ENCODE results near the gene PAPPA2.
A peak's percentile ranks its signal among the peaks of the same experiment; 100 is the strongest.

Gene PAPPA2

DNA sequence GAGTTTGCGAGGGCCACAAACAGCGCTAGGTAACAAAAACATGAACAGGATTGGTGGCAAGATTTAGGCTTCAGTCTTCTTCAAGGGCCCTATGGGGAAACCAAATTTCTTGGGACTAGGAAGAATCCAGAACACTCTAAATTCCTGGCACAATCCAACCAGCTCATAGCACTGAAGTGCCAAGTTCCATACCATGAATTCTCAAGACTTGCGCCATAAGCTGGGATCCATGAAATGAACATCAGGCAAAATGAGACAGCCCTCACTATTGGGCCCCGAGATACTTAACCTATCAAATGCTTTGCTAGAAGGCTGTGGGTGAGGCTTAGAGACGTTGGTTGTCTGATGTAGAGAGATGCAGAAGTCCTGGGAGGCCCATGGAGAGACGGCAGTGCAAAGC, 322.1 kb downstream of the PAPPA2 start:
- Histone ChIP-seq H3K27me3 (ENCODE audit: low read depth, low read length) (peaks cover 27% of the 10 kb centered on the region; the same call in 1 of the 2 replicates), H3K27ac (ENCODE audit: low read length) (peak overlapping the region; percentile 71; the same call in 1 of the 2 replicates)

DNA sequence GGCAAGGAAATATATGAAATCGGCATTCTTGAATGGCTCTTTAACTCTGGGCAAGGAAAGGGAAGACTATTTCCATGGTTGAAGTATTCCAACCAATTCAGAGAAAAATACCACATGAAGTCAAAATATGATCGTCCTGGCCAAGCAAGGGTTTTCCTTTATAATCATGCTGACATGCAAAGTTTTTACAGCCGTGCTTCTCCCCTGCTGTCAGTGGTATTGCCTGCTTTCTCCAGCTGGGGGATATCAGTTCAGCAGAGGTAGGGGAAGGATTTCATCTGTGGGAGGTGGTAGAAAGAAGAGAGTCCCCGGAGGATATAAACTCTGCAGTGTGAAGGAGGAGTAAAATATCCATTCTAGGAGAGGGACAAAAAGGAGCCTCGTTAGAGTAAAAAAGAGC, 322.8 kb downstream of the PAPPA2 start:
- no peaks in the 10 kb centered on the region for H4K20me1 ChIP-seq (ENCODE audit: insufficient read depth, low read length)
- H3K27ac ChIP-seq (ENCODE audit: low read length): peak overlapping the region; percentile 71
- peaks cover 21% of the 10 kb centered on the region; the same call in 1 of the 2 replicates for H3K27me3 ChIP-seq (ENCODE audit: low read depth, low read length)
- TF ChIP-seq, protein P1, sequence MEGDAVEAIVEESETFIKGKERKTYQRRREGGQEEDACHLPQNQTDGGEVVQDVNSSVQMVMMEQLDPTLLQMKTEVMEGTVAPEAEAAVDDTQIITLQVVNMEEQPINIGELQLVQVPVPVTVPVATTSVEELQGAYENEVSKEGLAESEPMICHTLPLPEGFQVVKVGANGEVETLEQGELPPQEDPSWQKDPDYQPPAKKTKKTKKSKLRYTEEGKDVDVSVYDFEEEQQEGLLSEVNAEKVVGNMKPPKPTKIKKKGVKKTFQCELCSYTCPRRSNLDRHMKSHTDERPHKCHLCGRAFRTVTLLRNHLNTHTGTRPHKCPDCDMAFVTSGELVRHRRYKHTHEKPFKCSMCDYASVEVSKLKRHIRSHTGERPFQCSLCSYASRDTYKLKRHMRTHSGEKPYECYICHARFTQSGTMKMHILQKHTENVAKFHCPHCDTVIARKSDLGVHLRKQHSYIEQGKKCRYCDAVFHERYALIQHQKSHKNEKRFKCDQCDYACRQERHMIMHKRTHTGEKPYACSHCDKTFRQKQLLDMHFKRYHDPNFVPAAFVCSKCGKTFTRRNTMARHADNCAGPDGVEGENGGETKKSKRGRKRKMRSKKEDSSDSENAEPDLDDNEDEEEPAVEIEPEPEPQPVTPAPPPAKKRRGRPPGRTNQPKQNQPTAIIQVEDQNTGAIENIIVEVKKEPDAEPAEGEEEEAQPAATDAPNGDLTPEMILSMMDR (IDR thresholded peaks at IDR 0.05; ENCODE audit: low read depth, low read length): no peak
- TF ChIP-seq EZH2phosphoT487 (IDR thresholded peaks at IDR 0.05; ENCODE audit: low read depth): no peak
- H3K36me3 ChIP-seq (replicated peaks; ENCODE audit: low read depth, low read length): no peaks in the 10 kb centered on the region
- peak overlapping the region; percentile 86 for H3K4me2 ChIP-seq (ENCODE audit: low read length)
- H3K4me3 ChIP-seq (ENCODE audit: low read length): peak overlapping the region; percentile 61
- peak overlapping the region; percentile 85 for H2AFZ ChIP-seq (ENCODE audit: low read depth, low read length)
- no peaks in the 10 kb centered on the region for H3K79me2 ChIP-seq (ENCODE audit: low read length)
- H3K4me1 ChIP-seq (ENCODE audit: low read length): peaks cover 23% of the 10 kb centered on the region
- H3K9me3 ChIP-seq (ENCODE audit: insufficient read depth, low read length): no peaks in the 10 kb centered on the region; the same call in 1 of the 2 replicates
- peak overlapping the region; percentile 42 for H3K9ac ChIP-seq (ENCODE audit: low read length)

More for the DNA sequence above, 322.1 kb downstream of the PAPPA2 start:
- no peak overlapping the region for H3K9ac ChIP-seq (ENCODE audit: low read length)
- no peak overlapping the region for H3K4me3 ChIP-seq (ENCODE audit: low read length)
- no peaks in the 10 kb centered on the region; the same call in 1 of the 2 replicates for H3K9me3 ChIP-seq (ENCODE audit: insufficient read depth, low read length)
- peak overlapping the region; percentile 86; the same call in 1 of the 2 replicates for H3K4me2 ChIP-seq (ENCODE audit: low read length)
- TF ChIP-seq, protein P1 (IDR thresholded peaks at IDR 0.05; ENCODE audit: low read depth, low read length): no peak
- no peak for TF ChIP-seq EZH2phosphoT487 (IDR thresholded peaks at IDR 0.05; ENCODE audit: low read depth)
- H4K20me1 ChIP-seq (ENCODE audit: insufficient read depth, low read length): no peaks in the 10 kb centered on the region
- no peak overlapping the region for H2AFZ ChIP-seq (ENCODE audit: low read depth, low read length)
- no peaks in the 10 kb centered on the region for H3K36me3 ChIP-seq (replicated peaks; ENCODE audit: low read depth, low read length)
- peaks cover 23% of the 10 kb centered on the region for H3K4me1 ChIP-seq (ENCODE audit: low read length)
- no peaks in the 10 kb centered on the region for H3K79me2 ChIP-seq (ENCODE audit: low read length)

DNA sequence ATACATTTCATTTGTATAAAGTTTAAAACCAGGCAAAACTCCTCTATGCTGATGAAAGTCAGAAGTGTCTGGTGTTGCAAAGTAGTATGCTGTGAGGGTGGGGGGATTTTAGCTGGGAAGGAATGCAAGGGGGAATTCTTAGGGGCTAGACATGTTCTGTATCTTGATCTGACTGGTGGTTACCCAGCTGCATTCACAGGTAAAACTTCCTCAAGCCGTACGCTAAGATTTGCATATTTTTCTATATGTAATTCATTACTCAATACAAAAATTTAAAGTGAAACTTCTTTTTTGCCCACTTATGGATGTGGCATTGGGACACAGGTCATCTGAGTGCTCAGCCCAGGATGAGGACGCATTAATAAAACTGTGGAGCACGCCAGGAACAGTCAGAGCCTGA, 323.3 kb downstream of the PAPPA2 start:
- Histone ChIP-seq H3K4me3 (ENCODE audit: low read length) (peak overlapping the region; percentile 61), H3K9ac (ENCODE audit: low read length) (peak overlapping the region; percentile 42), H3K4me1 (ENCODE audit: low read length) (peaks cover 23% of the 10 kb centered on the region), H3K9me3 (ENCODE audit: insufficient read depth, low read length) (no peaks in the 10 kb centered on the region; the same call in 1 of the 2 replicates), H3K27me3 (ENCODE audit: low read depth, low read length) (peaks cover 19% of the 10 kb centered on the region; the same call in 1 of the 2 replicates), H2AFZ (ENCODE audit: low read depth, low read length) (peak overlapping the region; percentile 85), H4K20me1 (ENCODE audit: insufficient read depth, low read length) (no peaks in the 10 kb centered on the region), H3K4me2 (ENCODE audit: low read length) (peak overlapping the region; percentile 86), H3K79me2 (ENCODE audit: low read length) (no peaks in the 10 kb centered on the region), H3K27ac (ENCODE audit: low read length) (peak overlapping the region; percentile 71), H3K36me3 (replicated peaks; ENCODE audit: low read depth, low read length) (no peaks in the 10 kb centered on the region)
- TF ChIP-seq EZH2phosphoT487 (IDR thresholded peaks at IDR 0.05; ENCODE audit: low read depth): no peak
- TF ChIP-seq, protein P1 (IDR thresholded peaks at IDR 0.05; ENCODE audit: low read depth, low read length): no peak

DNA sequence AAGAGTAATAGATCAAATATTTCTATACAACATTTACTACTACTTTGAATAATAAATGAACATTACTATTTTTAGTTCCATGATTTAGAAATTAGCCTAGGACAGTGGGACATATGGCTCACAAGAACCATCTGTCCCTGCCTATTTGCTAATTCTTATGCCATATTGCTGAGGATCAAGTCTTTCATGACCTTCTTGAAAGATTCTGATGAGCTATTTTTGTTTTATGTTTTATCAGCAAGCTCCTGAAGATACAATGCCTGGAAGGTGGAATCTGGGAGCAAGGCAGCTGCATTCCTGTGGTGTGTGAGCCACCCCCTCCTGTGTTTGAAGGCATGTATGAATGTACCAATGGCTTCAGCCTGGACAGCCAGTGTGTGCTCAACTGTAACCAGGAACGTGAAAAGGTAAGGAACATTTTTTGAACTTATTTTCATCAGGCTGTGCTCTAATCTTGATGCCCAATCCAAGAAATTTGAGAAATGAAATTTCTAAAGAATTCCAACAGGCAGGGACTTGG, 326.7 kb downstream of the PAPPA2 start:
- Histone ChIP-seq H3K79me2 (ENCODE audit: low read length) (no peaks in the 10 kb centered on the region), H3K4me2 (ENCODE audit: low read length) (no peak overlapping the region), H3K4me3 (ENCODE audit: low read length) (no peak overlapping the region), H4K20me1 (ENCODE audit: insufficient read depth, low read length) (no peaks in the 10 kb centered on the region), H3K27ac (ENCODE audit: low read length) (no peak overlapping the region), H3K4me1 (ENCODE audit: low read length) (peaks cover 23% of the 10 kb centered on the region), H3K9ac (ENCODE audit: low read length) (no peak overlapping the region), H3K27me3 (ENCODE audit: low read depth, low read length) (peaks cover 8% of the 10 kb centered on the region; the same call in 1 of the 2 replicates), H3K36me3 (replicated peaks; ENCODE audit: low read depth, low read length) (no peaks in the 10 kb centered on the region), H2AFZ (ENCODE audit: low read depth, low read length) (no peak overlapping the region), H3K9me3 (ENCODE audit: insufficient read depth, low read length) (no peaks in the 10 kb centered on the region; the same call in 1 of the 2 replicates)
- no peak for TF ChIP-seq EZH2phosphoT487 (IDR thresholded peaks at IDR 0.05; ENCODE audit: low read depth)
- TF ChIP-seq, protein P1 (IDR thresholded peaks at IDR 0.05; ENCODE audit: low read depth, low read length): no peak

All from OCI-LY3 (cell line).